Measurements from ENCODE around the gene MAN2A2. TPM values are rescaled to one million over a fixed set of nuclear protein-coding genes. Genes with fewer than 3 reads are reported as not detected.

Gene MAN2A2
- total and polyA plus RNA-seq, 9 of the 15 experiments (the other 6 are each of a cell fraction or from before 2014, with no cell fraction given) = 7.3 to 151 (median 43.4) TPM

GRCh38 chr15:90872486-90873184, 30.5 kb upstream of the MAN2A2 start (continued):
- peak; percentile 85 for TF ChIP-seq ZBTB9 (CRISPR knock-in tag; IDR thresholded peaks at IDR 0.05)
- no peak for TF ChIP-seq EZH2 (IDR thresholded peaks at IDR 0.05; ENCODE audit: borderline replicate concordance, low read depth, low read length)
- no peak for TF ChIP-seq CCNT2 (IDR thresholded peaks at IDR 0.05; ENCODE audit: borderline replicate concordance, extremely low read depth, insufficient read length, low read depth, low read length)
- TF ChIP-seq SIN3B (IDR thresholded peaks at IDR 0.05; ENCODE audit: low read depth) = no peak
- TF ChIP-seq DACH1 (IDR thresholded peaks at IDR 0.05; ENCODE audit: partially characterized antibody) = no peak
- TF ChIP-seq FUS (optimal IDR thresholded peaks at IDR 0.05; ENCODE audit: low read depth, low read length) = no peak
- no peak for TF ChIP-seq HNRNPLL (IDR thresholded peaks at IDR 0.05; ENCODE audit: low read depth, low read length, poor library complexity, severe bottlenecking)
- TF ChIP-seq TFE3 (CRISPR knock-in tag; IDR thresholded peaks at IDR 0.05) = no peak
- no peak for TF ChIP-seq SRSF7 (optimal IDR thresholded peaks at IDR 0.05; ENCODE audit: low read depth, low read length)
- TF ChIP-seq TAF15 (IDR thresholded peaks at IDR 0.05; ENCODE audit: low read depth, low read length) = no peak
- no peak for TF ChIP-seq TSHZ1 (CRISPR knock-in tag; IDR thresholded peaks at IDR 0.05)
- no peak for TF ChIP-seq NONO (IDR thresholded peaks at IDR 0.05; ENCODE audit: low read depth in 2 of 2, low read length in 1 of 2)
- TF ChIP-seq EGR1 (conservative IDR thresholded peaks at IDR 0.05) = no peak
- no peak for TF ChIP-seq POU5F1 (IDR thresholded peaks at IDR 0.05; ENCODE audit: borderline replicate concordance, low read depth, low read length, partially characterized antibody)
